ENCODE results near the gene CTSH.
A peak's percentile ranks its signal among the peaks of the same experiment; 100 is the strongest.
"Not testable (repeated sequence)": the region's sequence is repeated elsewhere in the genome, so short reads cannot be mapped to it uniquely, and the experiment has no call there.

The CTSH gene

GRCh38 chr15:78921940-78922339, 22.9 kb downstream of the CTSH start:
- DNase-seq = no peak

DNA sequence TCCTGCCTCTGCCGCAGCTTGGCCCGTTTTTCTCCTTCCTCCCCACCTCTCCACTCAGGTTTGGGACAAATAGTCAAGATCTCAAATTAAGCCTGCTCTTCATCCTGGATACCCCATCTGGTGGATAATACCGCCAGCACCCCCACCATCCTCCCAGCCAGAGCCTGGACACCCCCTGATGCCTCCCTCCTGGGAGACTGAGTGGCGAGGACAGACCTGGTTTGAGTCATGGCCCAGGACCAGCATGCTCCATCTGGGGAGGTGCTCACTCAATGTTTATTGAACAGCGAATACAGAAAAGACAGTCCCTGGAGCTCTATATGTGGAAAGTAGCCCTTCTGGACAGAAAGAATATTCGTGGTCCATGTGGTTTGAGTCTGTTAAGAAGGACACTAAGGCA, 23.3 kb downstream of the CTSH start:
- no peak for DNase-seq

GRCh38 chr15:78917888-78918287, 27.0 kb downstream of the CTSH start:
- DNase-seq = no peak

- no peak for DNase-seq
Observed at GRCh38 chr15:78916088-78916487, 28.8 kb downstream of the CTSH start.

DNA sequence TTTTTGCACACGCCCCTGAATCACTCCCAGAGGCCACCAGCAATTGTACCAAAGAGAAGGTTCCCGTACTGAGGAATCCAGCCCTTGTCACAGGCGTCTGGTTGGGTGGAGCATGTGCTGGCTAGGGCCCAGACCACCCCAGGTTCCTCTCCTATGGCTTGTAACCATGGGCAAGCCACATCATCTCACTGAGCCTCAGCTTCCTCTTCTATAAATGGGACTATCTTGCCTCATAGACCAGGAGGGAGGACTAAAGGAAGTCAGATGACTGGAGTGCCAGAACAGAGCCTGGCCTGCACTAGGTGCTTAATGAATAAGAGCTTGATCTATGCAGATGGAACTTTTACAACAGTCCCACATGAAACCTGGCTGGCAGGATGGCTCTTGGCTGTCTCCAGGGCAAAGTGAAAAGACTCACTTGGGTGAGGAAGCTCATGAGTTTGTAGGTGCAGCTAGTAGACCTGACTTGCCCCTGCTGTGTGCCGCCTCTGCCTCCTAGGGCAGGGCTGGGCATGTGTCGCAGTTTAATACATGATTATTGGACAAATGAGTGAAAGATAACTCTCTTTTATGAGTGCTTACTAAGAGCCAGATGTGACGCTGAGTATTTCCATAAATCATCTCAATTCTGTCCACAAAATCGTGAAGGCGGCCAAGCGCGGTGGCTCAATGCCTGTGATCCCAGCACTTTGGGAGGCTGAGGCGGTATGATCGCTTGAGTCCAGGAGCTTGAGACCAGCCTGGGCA, 29.3 kb downstream of the CTSH start:
- DNase-seq = no peak

GRCh38 chr15:78914027-78914764, 30.6 kb downstream of the CTSH start:
- no peak for DNase-seq

GRCh38 chr15:78913012-78913411, 31.8 kb downstream of the CTSH start:
- DNase-seq = no peak

- no peak for DNase-seq
Observed at GRCh38 chr15:78912316-78912715, 32.5 kb downstream of the CTSH start.

- no peak for DNase-seq
Observed at GRCh38 chr15:78910271-78910670, 34.6 kb downstream of the CTSH start.

DNA sequence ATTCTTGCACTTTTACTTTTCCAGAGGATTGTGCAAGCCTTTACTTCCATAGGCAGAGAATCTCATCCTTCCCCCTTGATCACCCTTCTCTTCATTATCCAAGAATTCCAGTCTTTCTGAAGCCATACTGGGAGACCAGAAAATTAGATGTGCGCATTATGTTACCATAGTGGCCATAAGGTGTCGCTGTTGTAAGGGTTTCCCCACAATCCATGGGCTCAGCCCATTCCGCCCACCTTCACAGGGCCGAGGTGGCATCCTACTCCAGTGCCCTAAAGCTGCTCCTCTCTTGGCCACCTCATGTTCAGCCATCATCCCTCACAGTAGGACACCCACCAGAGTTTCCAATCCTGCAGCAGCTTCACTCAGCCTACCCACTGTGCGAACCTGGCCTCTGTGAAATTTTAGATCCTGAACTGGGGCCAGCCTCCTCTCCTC, 35.0 kb downstream of the CTSH start:
- peak; percentile 9 for DNase-seq

DNA sequence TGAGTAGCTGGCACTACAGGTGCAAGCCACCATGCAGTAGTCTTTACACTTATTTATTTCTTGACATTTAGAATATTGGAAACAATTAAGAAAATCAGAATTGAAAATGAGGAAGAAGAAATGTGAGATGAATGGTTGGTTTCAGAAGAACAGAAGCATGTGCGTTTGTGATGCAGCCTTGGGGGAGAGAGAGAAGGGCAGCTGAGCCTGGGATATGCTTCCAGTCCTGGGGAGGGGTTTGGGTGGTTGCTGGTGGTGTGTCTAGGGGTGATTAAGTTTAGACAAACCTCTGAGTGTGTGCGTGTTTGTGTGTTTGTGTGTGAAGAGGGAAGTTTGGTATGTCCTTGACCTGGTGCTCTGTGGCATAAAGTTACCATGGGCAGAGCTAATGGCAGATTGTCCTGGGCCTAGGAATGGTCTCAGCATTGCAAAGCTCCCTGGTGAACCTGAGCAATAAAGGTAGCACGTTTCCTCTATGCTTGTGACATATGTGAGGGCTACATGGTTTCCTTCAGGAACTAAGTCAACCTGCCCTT, 35.6 kb downstream of the CTSH start:
- DNase-seq = no peak

- DNase-seq = no peak
Observed at GRCh38 chr15:78907577-78907976, 37.3 kb downstream of the CTSH start.

DNA sequence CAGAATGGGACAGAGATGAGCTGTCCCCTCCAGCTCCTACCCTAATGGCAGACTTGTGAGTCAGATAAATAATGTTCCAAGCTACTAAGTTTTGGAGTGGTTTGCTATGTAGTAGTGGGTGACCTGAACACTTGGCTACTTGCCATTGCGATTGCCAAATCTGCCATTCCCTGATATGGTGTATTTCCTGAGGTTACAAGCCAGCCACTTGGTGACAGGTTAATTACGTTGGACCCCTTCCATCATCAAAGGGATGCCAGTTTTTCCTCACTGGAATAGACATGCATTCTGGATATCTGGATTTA, 38.6 kb downstream of the CTSH start:
- DNase-seq = no peak

GRCh38 chr15:78904599-78905358, 40.1 kb downstream of the CTSH start:
- no peak for DNase-seq

- DNase-seq = not testable (repeated sequence)
Observed at GRCh38 chr15:78902281-78903032, 42.4 kb downstream of the CTSH start.

DNA sequence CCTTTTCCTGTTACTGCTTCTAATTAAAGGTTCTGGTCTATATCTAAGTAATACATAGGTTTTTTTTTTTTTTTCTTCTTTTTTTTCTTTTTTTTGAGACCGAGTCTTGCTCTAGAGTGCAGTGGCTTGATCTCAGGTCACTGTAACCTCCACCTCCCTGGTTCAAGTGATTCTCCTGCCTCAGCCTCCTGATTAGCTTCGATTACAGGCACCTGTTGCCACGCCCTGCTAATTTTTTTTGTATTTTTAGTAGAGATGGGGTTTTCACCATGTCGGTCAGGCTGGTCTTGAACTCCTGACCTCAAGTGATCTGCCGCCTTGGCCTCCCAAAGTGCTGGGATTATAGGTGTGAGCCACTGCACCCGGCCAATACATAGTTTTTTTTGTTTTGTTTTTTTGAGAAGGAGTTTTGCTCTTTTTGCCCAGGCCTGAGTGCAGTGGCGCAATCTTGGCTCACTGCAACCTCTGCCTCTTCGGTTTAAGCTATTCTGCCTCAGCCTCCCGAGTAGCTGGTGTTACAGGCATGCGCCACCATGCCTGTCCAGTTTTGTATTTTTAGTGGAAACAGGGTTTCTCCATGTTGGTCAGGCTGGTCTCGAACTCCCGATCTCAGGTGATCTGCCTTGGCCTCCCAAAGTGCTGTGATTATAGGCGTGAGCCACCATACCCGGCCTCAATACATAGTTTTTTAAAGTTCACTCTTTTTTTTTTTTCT, 43.9 kb downstream of the CTSH start:
- DNase-seq = not testable (repeated sequence)

DNA sequence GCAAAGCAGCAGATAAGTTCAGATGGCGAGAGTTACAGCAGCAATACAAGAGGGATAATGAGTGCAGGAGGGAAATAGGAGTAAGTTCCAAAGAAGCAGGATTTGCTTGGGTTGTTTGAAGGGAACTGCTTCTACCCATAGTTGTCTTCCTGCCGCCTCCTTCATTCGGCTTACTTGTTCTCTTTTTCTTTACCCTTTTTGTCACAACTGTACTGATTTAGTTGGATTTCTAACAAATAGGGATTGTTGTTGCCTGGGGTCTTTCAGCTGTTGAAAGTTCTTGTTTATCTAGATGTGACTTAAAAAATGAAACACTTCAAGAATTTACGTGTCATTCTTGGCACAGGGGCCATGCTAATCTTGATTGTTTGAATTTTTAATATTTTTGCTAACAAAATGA, 46.3 kb downstream of the CTSH start:
- no peak for DNase-seq

DNA sequence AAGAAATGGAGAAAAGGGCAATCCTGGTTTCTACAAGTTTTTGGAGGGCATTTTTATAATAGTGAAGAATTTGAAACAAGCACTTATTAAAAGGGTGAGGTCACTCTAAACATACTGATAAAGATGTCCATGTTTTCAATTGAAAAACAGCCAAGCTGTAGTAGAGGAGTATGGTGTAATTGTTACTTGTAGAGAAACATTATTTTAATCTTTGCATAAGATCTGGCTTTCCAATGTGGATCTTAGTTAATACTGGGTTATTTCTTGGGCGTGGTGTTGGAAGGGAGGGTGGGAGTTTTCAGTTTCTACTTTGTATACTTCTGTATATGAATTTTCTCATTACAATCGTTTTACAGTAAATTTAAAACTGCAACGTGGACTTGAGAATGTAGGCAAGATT, 49.4 kb downstream of the CTSH start:
- no peak for DNase-seq

DNA sequence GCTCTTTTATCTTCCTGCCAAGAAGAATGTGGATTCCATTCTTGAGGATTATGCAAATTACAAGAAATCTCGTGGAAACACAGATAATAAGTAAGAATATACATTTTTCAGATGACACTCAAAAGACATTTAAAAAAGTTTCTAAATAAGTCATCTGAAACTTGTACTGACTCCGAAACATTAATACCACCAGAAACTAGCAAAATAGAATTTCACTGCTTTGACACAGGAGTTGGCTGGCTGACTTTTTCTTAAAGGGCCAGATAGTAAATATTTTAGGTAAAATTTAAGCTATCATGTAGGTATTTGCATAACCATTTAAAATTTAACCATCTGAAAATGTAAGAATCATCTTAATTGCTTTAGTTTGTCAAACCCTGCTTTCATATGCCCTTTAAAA, 51.3 kb downstream of the CTSH start:
- DNase-seq = no peak

DNA sequence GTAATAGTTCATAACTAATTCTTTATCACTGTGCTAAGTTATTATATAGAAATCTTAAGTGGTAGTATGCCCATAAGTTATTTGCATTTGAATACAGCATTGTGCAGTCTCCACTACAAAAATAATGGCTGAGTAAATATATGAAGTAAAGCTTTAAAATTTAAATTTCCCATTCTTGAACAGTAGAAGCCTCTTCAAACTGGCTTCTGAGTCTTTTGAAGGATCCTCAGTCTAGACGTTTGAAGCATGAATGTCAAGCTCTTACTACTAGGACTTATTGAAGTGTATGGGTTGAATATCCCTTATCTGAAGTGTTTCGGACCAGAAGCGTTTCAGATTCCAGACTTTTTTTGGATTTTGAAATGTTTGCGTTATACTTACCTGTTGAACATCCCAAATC, 55.8 kb downstream of the CTSH start:
- no peak for DNase-seq

GRCh38 chr15:78881681-78882080, 63.2 kb downstream of the CTSH start:
- DNase-seq = no peak

DNA sequence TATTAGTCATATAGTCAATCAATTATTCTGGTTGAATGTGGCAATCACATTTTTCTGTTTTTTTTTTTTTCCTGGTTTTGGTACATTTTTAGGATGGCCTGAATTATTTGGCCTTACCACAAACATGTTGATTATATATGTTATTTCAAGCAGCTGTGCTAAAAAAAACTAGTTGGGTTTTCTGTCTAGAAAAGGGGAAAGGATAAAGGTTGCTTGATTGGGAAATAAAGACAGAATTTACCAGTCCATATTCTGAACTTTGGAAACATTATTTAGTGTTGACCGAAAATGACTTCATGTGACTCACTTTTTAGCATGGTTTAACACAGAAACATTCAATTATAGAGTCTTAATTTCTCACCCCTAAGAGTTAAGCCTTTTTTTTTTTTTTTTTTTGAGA, 64.0 kb downstream of the CTSH start:
- no peak for DNase-seq

DNA sequence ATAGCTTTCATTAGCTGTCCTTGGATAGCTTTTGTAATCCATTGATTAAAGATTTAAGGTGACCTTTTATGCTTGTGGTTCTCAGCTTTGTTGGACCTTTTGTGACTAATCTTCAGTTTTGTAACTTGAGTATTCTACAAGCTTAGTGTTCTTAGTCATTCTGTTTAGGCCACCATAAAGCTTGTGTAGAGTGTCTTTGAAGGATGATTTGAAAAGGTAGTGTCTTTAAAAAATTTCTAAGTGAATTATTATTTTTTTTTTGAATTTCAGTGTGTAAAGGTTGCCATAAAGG, 64.7 kb downstream of the CTSH start:
- DNase-seq = no peak
